ENCODE results near the gene STRN3.

GRCh38 chr14:30960216-30960615, 66.0 kb downstream of the STRN3 start:
- TF ChIP-seq CTCF (IDR thresholded peaks at IDR 0.05) (no peak), POLR2A (IDR thresholded peaks at IDR 0.05) (no peak)

Data from right lobe of liver (tissue), 4 donors.